SK-N-SH (cell line): ENCODE results near the gene SPATA31A1. TPM values are rescaled to one million over a fixed set of nuclear protein-coding genes. Genes with fewer than 3 reads are reported as not detected.
"Not testable (repeated sequence)": the region's sequence is repeated elsewhere in the genome, so short reads cannot be mapped to it uniquely, and the experiment has no call there.

ENCODE experiments used
- CTCF ChIA-PET: fragments of 300-600, 350-600 bp; formaldehyde crosslinking; extraction: SDS; loops from one replicate; lab custom pipeline; 2021; lab: Yijun Ruan, JAX
- POLR2A ChIA-PET: fragments of 350-600 bp; sonication (Branson Sonifier 250); formaldehyde crosslinking; extraction: SDS; loops from one replicate; lab custom pipeline; 2020; ENCODE audit warnings: antibody characterized with exemption, inconsistent platforms; lab: Yijun Ruan, JAX
- DNase-seq: peaks from one replicate; pipeline ENCODE4 v3.0.0; 2012
- H2AFZ ChIP-seq: fragments of 200-600 bp; sonication (generic); 2 replicates; pipeline ENCODE4 v1.8.1; 2016; ENCODE audit warnings: antibody characterized with exemption, mild to moderate bottlenecking, low read depth
- H3F3A ChIP-seq: fragments of 200-600 bp; sonication (generic); replicated peaks from 2 replicates; pipeline ENCODE3; 2016; ENCODE audit warnings: antibody characterized with exemption, mild to moderate bottlenecking; ENCODE audit not compliant: insufficient read depth
- H3K27ac ChIP-seq, 2 experiments: fragments of 200-500 bp in 1 of 2; fragments of 200-600 bp in 1 of 2; sonication (Bioruptor generic) in 1 of 2; sonication (generic), shearing (Covaris generic) in 1 of 2; 2 replicates each; pipeline versions ENCODE4 v1.5.1 to v1.6.1; 2014 to 2016; ENCODE audit warnings: low read depth in 2 of 2, inconsistent platforms in 1 of 2, low read length in 1 of 2, mild to moderate bottlenecking in 1 of 2, mixed read lengths in 1 of 2
- H3K27me3 ChIP-seq: fragments of 200-600 bp; sonication (generic), shearing (Covaris generic); 2 replicates; pipeline ENCODE4 v1.6.1; 2016; ENCODE audit warnings: mixed run types; ENCODE audit not compliant: insufficient read depth
- H3K36me3 ChIP-seq, 2 experiments: fragments of 200-500 bp in 1 of 2; fragments of 200-600 bp in 1 of 2; sonication (Bioruptor generic) in 1 of 2; sonication (generic) in 1 of 2; replicated peaks in 1 of 2; 2 replicates each; pipeline versions ENCODE3 to v1.5.1; 2014 to 2016; ENCODE audit warnings: low read length in 1 of 2, mild to moderate bottlenecking in 1 of 2; ENCODE audit not compliant: insufficient read depth in 2 of 2, control insufficient read depth in 1 of 2
- H3K4me1 ChIP-seq, 2 experiments: fragments of 200-500 bp in 1 of 2; fragments of 200-600 bp in 1 of 2; sonication (Bioruptor generic) in 1 of 2; sonication (generic), shearing (Covaris generic) in 1 of 2; 2 replicates each; pipeline versions ENCODE4 v1.5.1 to v1.6.1; 2014 to 2016; ENCODE audit warnings: low read depth in 1 of 2, low read length in 1 of 2, mixed run types in 1 of 2; ENCODE audit not compliant: insufficient read depth in 2 of 2, control insufficient read depth in 1 of 2
- H3K4me2 ChIP-seq: fragments of 200-600 bp; sonication (generic), shearing (Covaris generic); 2 replicates; pipeline ENCODE4 v1.6.1; 2017; ENCODE audit warnings: mixed run types
- H3K4me3 ChIP-seq, 2 experiments: fragments of 200-500 bp in 1 of 2; fragments of 200-600 bp in 1 of 2; sonication (Bioruptor generic) in 1 of 2; sonication (generic), shearing (Covaris generic) in 1 of 2; 2 replicates each; pipeline versions ENCODE4 v1.5.1 to v1.8.1; 2014 to 2016; ENCODE audit warnings: low read depth in 2 of 2, inconsistent platforms in 1 of 2, low read length in 1 of 2, mild to moderate bottlenecking in 1 of 2, mixed read lengths in 1 of 2, moderate library complexity in 1 of 2
- H3K79me2 ChIP-seq: fragments of 200-600 bp; sonication (generic); 2 replicates; pipeline ENCODE4 v1.8.1; 2017; ENCODE audit warnings: mild to moderate bottlenecking; ENCODE audit not compliant: insufficient read depth
- H3K9ac ChIP-seq: fragments of 200-600 bp; sonication (generic); 2 replicates; pipeline ENCODE4 v1.6.1; 2017; ENCODE audit warnings: mixed run types
- H3K9me2 ChIP-seq: fragments of 200-600 bp; sonication (generic); 2 replicates; pipeline ENCODE4 v1.6.1; 2017; ENCODE audit warnings: mixed run types
- H3K9me3 ChIP-seq: fragments of 200-600 bp; sonication (generic); 2 replicates; pipeline ENCODE4 v1.6.1; 2017; ENCODE audit warnings: mixed run types, mild to moderate bottlenecking, moderate library complexity
- H4K20me1 ChIP-seq: fragments of 200-600 bp; sonication (generic); 2 replicates; pipeline ENCODE4 v1.6.1; 2017; ENCODE audit warnings: mild to moderate bottlenecking, mixed run types; ENCODE audit not compliant: insufficient read depth
- WGBS: methylation state at CpG from one replicate; pipeline ENCODE4 v1.1.6; 2017; ENCODE audit warnings: low lambda C conversion rate; 5-methylcytosine and 5-hydroxymethylcytosine counted together
- polyA plus RNA-seq, 3 experiments: library from polyadenylated mRNA; depleted of rRNA; stranded (reverse); fragments of >200 nt; gene quantifications; 2 replicates each; pipeline ENCODE4 v1.2.3, GENCODE V29; 2012

Gene SPATA31A1
- not detected in 2 replicates for polyA plus RNA-seq (2012; rRNA removed)
- not detected in 2 replicates for polyA plus RNA-seq (2012; cell fraction: cytosol; rRNA removed)
- polyA plus RNA-seq (2012; cell fraction: nucleus; rRNA removed): not detected in 2 replicates

DNA sequence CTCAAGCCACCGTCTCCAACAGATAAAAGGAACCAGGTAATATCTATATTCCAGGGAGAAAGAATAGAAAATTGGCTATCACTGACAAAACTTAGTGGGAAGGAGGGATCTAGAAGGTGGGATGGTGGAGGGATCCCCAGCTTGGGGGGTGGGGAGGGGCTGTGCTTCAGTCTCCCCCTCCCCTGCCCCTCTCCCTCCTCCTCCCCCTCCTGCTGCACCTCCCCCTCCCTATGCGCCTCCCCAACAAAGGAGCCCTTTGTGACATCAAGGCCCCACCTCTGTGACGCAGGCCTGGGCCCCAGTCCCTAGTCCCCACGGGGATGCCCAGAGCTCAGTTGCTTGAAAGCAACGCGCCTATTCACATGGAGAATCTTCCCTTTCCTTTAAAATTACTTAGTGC is at the start of gene SPATA31A1:
SPATA31A1 (plus strand) TSS at position 301 of the 400 bp plus-strand sequence; CDS start at position 363, 62 bp downstream.
- H3K9ac ChIP-seq, H3K4me2 ChIP-seq, H3K27me3 ChIP-seq, H3K9me3 ChIP-seq, H3K27ac ChIP-seq, POLR2A ChIA-PET, H3F3A ChIP-seq, DNase-seq, H3K9me2 ChIP-seq, H3K4me3 ChIP-seq, H4K20me1 ChIP-seq, H3K4me1 ChIP-seq, H3K36me3 ChIP-seq, H2AFZ ChIP-seq, H3K79me2 ChIP-seq, CTCF ChIA-PET: not testable (repeated sequence)
- WGBS: 51% methylated on average over 3 of the region's 6 CpGs

DNA sequence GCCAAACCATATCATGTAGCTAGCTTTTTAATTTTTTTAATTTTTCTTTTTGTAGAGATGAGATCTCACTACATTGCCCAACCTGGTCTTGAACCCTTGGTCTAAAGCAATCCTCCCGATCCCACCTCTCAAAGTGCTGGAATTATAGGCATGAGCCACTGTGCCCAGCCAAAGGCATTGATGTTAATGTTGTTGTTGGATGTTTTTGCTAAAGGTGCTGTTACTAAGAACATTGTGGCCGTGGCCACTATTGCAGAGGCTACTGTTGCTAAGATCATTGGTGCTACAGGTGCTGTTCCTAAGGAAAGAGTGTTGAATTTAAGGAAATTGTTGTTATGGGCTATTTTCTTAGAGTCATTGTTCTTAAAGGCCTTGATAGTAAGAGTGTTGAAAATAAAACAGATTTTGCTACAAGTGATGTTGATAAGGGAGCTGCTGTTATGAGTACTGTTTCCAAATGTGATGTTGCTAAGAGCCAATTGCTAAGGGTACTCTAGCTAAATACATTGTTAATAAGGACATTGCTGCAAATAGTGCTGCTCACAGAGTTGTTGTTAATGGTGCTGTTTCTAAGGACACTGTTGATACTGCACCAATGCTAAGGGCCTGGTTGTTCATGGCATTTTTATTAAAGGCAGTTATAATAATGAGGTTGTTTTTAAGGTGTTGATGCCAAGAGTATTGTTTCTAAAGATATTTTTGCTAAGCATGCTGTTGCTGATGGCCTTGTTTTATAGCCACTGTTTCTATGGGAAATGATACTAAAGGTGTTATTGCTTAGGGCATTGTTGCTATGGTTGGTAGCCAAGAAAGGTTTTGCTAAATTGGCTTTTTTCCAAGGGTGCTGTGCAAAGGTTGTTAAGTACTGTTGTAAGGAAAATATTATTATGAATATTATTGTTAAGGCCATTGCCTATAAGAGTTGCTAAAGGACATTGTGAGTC is 52.1 kb downstream of the SPATA31A1 start:
- H3K9ac ChIP-seq, H3K9me2 ChIP-seq, H3K4me2 ChIP-seq, H2AFZ ChIP-seq, H4K20me1 ChIP-seq, CTCF ChIA-PET, H3K4me3 ChIP-seq, H3K27ac ChIP-seq, H3K79me2 ChIP-seq, POLR2A ChIA-PET, H3K27me3 ChIP-seq, H3K9me3 ChIP-seq, DNase-seq, H3K36me3 ChIP-seq, H3F3A ChIP-seq, H3K4me1 ChIP-seq: not testable (repeated sequence)
- 8% methylated on average over 1 of the region's 2 CpGs for WGBS

DNA sequence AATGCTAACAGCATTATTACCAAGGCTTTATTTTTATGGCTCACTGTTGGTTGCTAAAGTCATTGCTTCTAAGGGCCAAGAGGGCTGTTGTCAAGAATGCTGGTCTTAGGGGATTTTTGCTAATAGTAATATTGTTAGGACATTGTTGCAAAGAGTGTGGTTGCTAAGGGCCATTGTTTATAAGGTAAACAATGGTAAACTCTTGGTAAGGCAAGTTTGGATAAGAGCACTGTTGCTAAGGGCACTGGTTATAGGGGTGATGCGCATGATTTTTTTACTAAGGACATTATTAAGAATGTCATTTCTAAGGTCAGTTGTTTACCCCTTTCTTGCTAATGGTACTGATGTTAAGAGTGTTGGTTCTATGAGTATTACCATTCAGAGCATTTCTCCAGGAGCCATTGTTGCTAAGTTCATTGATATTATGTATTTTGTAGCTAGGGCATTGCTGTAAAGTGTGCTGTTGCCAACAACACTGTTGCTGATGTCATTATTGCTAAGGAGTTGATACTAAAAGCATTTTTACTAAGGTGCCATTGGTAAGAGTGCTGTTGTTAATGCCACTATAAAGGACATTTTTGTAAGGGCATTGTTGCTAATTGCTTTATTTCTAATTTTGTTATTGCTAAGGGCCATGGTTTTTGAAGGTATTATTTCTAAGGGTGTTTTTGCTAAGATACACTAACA is 55.9 kb downstream of the SPATA31A1 start:
- H3K36me3 ChIP-seq, H3K9me2 ChIP-seq, POLR2A ChIA-PET, H2AFZ ChIP-seq, H3K9ac ChIP-seq, H3K4me3 ChIP-seq, H3K27me3 ChIP-seq, H3K27ac ChIP-seq, CTCF ChIA-PET, H3K4me2 ChIP-seq, DNase-seq, H3K79me2 ChIP-seq, H4K20me1 ChIP-seq, H3K4me1 ChIP-seq, H3F3A ChIP-seq, H3K9me3 ChIP-seq: not testable (repeated sequence)
- no CpG with 5 or more reads among the region's 1 CpG for WGBS

Other genes with a start within 250 kb of the SPATA31A1 start
- 0.19 and 0.20 TPM in 2 replicates for gene CNTNAP3, start 67.5 kb upstream of the SPATA31A1 start, polyA plus RNA-seq (2012; rRNA removed)